A549 (cell line): ENCODE data around the gene ARL8B. TPM values are rescaled to one million over a fixed set of nuclear protein-coding genes. Genes with fewer than 3 reads are reported as not detected.

Experiments
- ATAC-seq, 2 experiments: fragments of 200-7000 bp in 1 of 2; fragments of >200 bp in 1 of 2; cut with Nextera tagmentation in 1 of 2; cut with Tn5 transposase in 1 of 2; 3 replicates each; pipeline versions ENCODE4 v1.8.0 to v1.9.1; 2018 to 2020; ENCODE audit warnings: mild to moderate bottlenecking in 1 of 2, moderate library complexity in 1 of 2
- CTCF ChIA-PET: fragments of 300-600 bp; sonication (Branson Sonifier 250); formaldehyde crosslinking; extraction: SDS; loops from one replicate; lab custom pipeline; 2021; ENCODE audit warnings: antibody characterized with exemption, inconsistent platforms; lab: Yijun Ruan, JAX
- POLR2A ChIA-PET: fragments of 350-600 bp; formaldehyde crosslinking; extraction: SDS; loops from one replicate; lab custom pipeline; 2021; ENCODE audit warnings: antibody characterized with exemption, inconsistent platforms; lab: Yijun Ruan, JAX
- DNase-seq, 2 experiments: peaks; one replicate each; pipeline versions ENCODE4 v3.0.0 to v3.0.0-alpha.2; 2011 to 2016; ENCODE audit warnings: low read depth in 1 of 2, low spot score in 1 of 2
- FAIRE-seq: peaks from 2 replicates; lab custom pipeline; 2011; peaks lifted over from hg19 to GRCh38; lab: Jason Lieb, UNC
- H3K27ac ChIP-seq, 2 experiments: fragments of >200 bp; sonication (Bioruptor Twin); formaldehyde crosslinking; 3 replicates each; pipeline ENCODE4 v1.5.1; 2016 to 2017
- H3K4me1 ChIP-seq: fragments of >200 bp; sonication (Bioruptor Twin); formaldehyde crosslinking; 3 replicates; pipeline ENCODE4 v1.6.1; 2016
- H3K4me2 ChIP-seq: fragments of >200 bp; sonication (Bioruptor Twin); formaldehyde crosslinking; 3 replicates; pipeline ENCODE4 v1.6.1; 2016
- H3K4me3 ChIP-seq: fragments of >200 bp; sonication (Bioruptor Twin); formaldehyde crosslinking; 3 replicates; pipeline ENCODE4 v1.5.1; 2016
- H3K9me3 ChIP-seq: fragments of >200 bp; sonication (Bioruptor Twin); formaldehyde crosslinking; 3 replicates; pipeline ENCODE4 v1.6.1; 2016
- BHLHE40 ChIP-seq: IDR thresholded peaks from 2 replicates; pipeline ENCODE4 v1.6.1; 2012; ENCODE audit warnings: low read depth, low read length, inconsistent platforms
- CTCF ChIP-seq: fragments of >200 bp; sonication (Bioruptor Twin); formaldehyde crosslinking; IDR thresholded peaks from 3 replicates; pipeline ENCODE4 v1.5.1; 2016
- EHF ChIP-seq: fragments of 250-450 bp; sonication (Bioruptor Pico); IDR thresholded peaks from 2 replicates; pipeline ENCODE4 v1.5.0; 2020; ENCODE audit warnings: mild to moderate bottlenecking
- ESRRA ChIP-seq: fragments of 150-350 bp; IDR thresholded peaks from 2 replicates; pipeline ENCODE4 v1.6.1; 2014; ENCODE audit warnings: mild to moderate bottlenecking, low read length, borderline replicate concordance
- FOSL2 ChIP-seq, 2 experiments: fragments of 450-650 bp in 1 of 2; fragments of >200 bp in 1 of 2; sonication (Bioruptor Twin) in 1 of 2; formaldehyde crosslinking; IDR thresholded peaks; 2 replicates each; pipeline versions ENCODE4 v1.5.0 to v1.6.1; 2016 to 2020; ENCODE audit warnings: mild to moderate bottlenecking in 1 of 2, moderate library complexity in 1 of 2
- HDAC2 ChIP-seq: fragments of 200-600 bp; sonication (generic); IDR thresholded peaks from 2 replicates; pipeline ENCODE4 v1.6.1; 2016
- HOXA7 ChIP-seq: fragments of 250-450 bp; sonication (Bioruptor Pico); IDR thresholded peaks from 2 replicates; pipeline ENCODE4 v1.5.0; 2020; ENCODE audit warnings: mild to moderate bottlenecking, moderate library complexity
- MAZ ChIP-seq: fragments of 150-350 bp; IDR thresholded peaks from 2 replicates; pipeline ENCODE4 v1.6.1; 2014; ENCODE audit warnings: antibody characterized with exemption, low read depth, low read length, borderline replicate concordance
- POLR2A ChIP-seq: IDR thresholded peaks from 2 replicates; pipeline ENCODE4 v1.6.1; 2012; ENCODE audit warnings: mild to moderate bottlenecking, low read length
- RAD21 ChIP-seq, 2 experiments: fragments of >200 bp in 1 of 2; sonication (Bioruptor Twin) in 1 of 2; formaldehyde crosslinking in 1 of 2; IDR thresholded peaks in 1 of 2; conservative IDR thresholded peaks in 1 of 2; 2 replicates in 1 of 2; 3 replicates in 1 of 2; pipeline ENCODE4 v1.6.1; 2012 to 2018; ENCODE audit warnings: inconsistent platforms in 1 of 2
- RARB ChIP-seq: fragments of 250-450 bp; sonication (Bioruptor Pico); IDR thresholded peaks from 2 replicates; pipeline ENCODE4 v1.8.0; 2021; ENCODE audit warnings: mild to moderate bottlenecking, moderate library complexity
- RCOR1 ChIP-seq: fragments of 150-350 bp; IDR thresholded peaks from 2 replicates; pipeline ENCODE4 v1.6.1; 2014; ENCODE audit warnings: antibody characterized with exemption, low read length, low read depth
- SMC3 ChIP-seq: fragments of >200 bp; sonication (Bioruptor Twin); formaldehyde crosslinking; IDR thresholded peaks from 3 replicates; pipeline ENCODE4 v1.6.1; 2018; ENCODE audit warnings: inconsistent platforms
- WGBS: methylation state at CpG from one replicate; pipeline ENCODE4 v1.1.6; 2017; ENCODE audit errors: missing lambda C conversion rate; 5-methylcytosine and 5-hydroxymethylcytosine counted together
- polyA plus RNA-seq, 4 experiments: library from polyadenylated mRNA; depleted of rRNA in 3 of 4; stranded (reverse); fragments of >200 nt; fragmentation: RNase III in 1 of 4; extraction: RNeasy Plus Mini Kit Qiagen cat#74134 plus additional on column Dnase treatment in 1 of 4; gene quantifications; 2 replicates in 3 of 4; 3 replicates in 1 of 4; pipeline ENCODE4 v1.2.3, GENCODE V29; 2011 to 2017
- TF ChIP-seq, protein P1 (sequence below): fragments of 150-350 bp; IDR thresholded peaks from 2 replicates; pipeline ENCODE4 v1.6.1; 2014; ENCODE audit warnings: low read depth, mild to moderate bottlenecking, low read length

Gene ARL8B
- polyA plus RNA-seq, 2 of the 4 experiments (the other 2 are of a cell fraction) = 51.2 to 51.7 TPM

- H3K4me3 ChIP-seq = no peak overlapping the region
- ChIA-PET CTCF (no interaction called here), POLR2A (no interaction called here)
- FAIRE-seq (no peak), ATAC-seq (no peak), DNase-seq (no peak)
- no peak for TF ChIP-seq RARB (CRISPR knock-in tag)
- no peak for TF ChIP-seq FOSL2 (IDR thresholded peaks at IDR 0.05)
- no peak for TF ChIP-seq FOSL2 (CRISPR knock-in tag; IDR thresholded peaks at IDR 0.05)
- no peak for TF ChIP-seq EHF (CRISPR knock-in tag)
- TF ChIP-seq ESRRA = no peak
- no peak overlapping the region for H3K4me2 ChIP-seq
- H3K4me1 ChIP-seq = peaks cover 35% of the 10 kb centered on the region
- 90% methylated on average over 3 of the region's 3 CpGs for WGBS
- no peaks in the 10 kb centered on the region for H3K9me3 ChIP-seq
- H3K27ac ChIP-seq = no peak overlapping the region
Observed at GRCh38 chr3:5134499-5134898, 12.4 kb downstream of the ARL8B start.

- Histone ChIP-seq H3K4me1 (peaks cover 37% of the 10 kb centered on the region), H3K9me3 (no peaks in the 10 kb centered on the region)
- POLR2A ChIA-PET = no interaction called here
- no peak for FAIRE-seq
- DNase-seq = peak; percentile 30 to 48
- no peak for TF ChIP-seq HDAC2
- TF ChIP-seq CTCF = peak; percentile 42; the same call in 2 of the 3 replicates
- TF ChIP-seq RAD21 (conservative IDR thresholded peaks at IDR 0.05 in 1 of 2, IDR thresholded peaks at IDR 0.05 in 1 of 2) = peak; percentile 37 to 45; a peak in 4 of 5 replicates
- no peak for TF ChIP-seq EHF (CRISPR knock-in tag)
- TF ChIP-seq HOXA7 = no peak
- no peak for TF ChIP-seq SMC3
- TF ChIP-seq, all 56 proteins: peak for 2
- 66% methylated on average over 6 of the region's 6 CpGs for WGBS
- CTCF ChIA-PET = interaction anchor here (1.1 to 2.3 kb wide), 5 partner anchors 8 to 25 kb away, joined by 3 to 6 read pairs (median 6); no protein-coding TSS in a partner anchor
- peak; percentile 67 to 82; a peak in 4 of 6 replicates for ATAC-seq
- Histone ChIP-seq H3K27ac (no peak overlapping the region), H3K4me2 (no peak overlapping the region), H3K4me3 (no peak overlapping the region)
Observed at GRCh38 chr3:5136211-5136918, 14.3 kb downstream of the ARL8B start.

GRCh38 chr3:5136919-5137429, 14.9 kb downstream of the ARL8B start:
- ChIA-PET POLR2A (no interaction called here), CTCF (interaction anchor here (1.1 to 2.3 kb wide), 4 partner anchors 8 to 15 kb away, joined by 4 to 6 read pairs (median 6); no protein-coding TSS in a partner anchor)
- DNase-seq (no peak), FAIRE-seq (no peak), ATAC-seq (peak in 1 of 2 experiments; percentile 26; a peak in 2 of 6 replicates)
- Histone ChIP-seq H3K9me3 (no peaks in the 10 kb centered on the region), H3K4me2 (0 out of 3 replicates have a peak overlapping the region, but pooled peaks have one; percentile 13)
- TF ChIP-seq RCOR1 = no peak
- no peak for TF ChIP-seq MAZ
- no peak for TF ChIP-seq POLR2A
- TF ChIP-seq EHF (CRISPR knock-in tag) = no peak
- no peak for TF ChIP-seq BHLHE40
- TF ChIP-seq, protein P1, sequence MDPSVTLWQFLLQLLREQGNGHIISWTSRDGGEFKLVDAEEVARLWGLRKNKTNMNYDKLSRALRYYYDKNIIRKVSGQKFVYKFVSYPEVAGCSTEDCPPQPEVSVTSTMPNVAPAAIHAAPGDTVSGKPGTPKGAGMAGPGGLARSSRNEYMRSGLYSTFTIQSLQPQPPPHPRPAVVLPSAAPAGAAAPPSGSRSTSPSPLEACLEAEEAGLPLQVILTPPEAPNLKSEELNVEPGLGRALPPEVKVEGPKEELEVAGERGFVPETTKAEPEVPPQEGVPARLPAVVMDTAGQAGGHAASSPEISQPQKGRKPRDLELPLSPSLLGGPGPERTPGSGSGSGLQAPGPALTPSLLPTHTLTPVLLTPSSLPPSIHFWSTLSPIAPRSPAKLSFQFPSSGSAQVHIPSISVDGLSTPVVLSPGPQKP = no peak
- TF ChIP-seq, all 56 proteins: peak for 0
- Histone ChIP-seq H3K27ac (peak overlapping the region in 1 of 2 experiments; percentile 38; a peak in 1 of 6 replicates), H3K4me3 (no peak overlapping the region), H3K4me1 (peaks cover 37% of the 10 kb centered on the region)
- 88% methylated on average over 2 of the region's 2 CpGs for WGBS
